ENCODE measurements around the gene NUTM2G. TPM values are rescaled to one million over a fixed set of nuclear protein-coding genes. Genes with fewer than 3 reads are reported as not detected.
"Not testable (repeated sequence)": the region's sequence is repeated elsewhere in the genome, so short reads cannot be mapped to it uniquely, and the experiment has no call there.

Gene NUTM2G, protein sequence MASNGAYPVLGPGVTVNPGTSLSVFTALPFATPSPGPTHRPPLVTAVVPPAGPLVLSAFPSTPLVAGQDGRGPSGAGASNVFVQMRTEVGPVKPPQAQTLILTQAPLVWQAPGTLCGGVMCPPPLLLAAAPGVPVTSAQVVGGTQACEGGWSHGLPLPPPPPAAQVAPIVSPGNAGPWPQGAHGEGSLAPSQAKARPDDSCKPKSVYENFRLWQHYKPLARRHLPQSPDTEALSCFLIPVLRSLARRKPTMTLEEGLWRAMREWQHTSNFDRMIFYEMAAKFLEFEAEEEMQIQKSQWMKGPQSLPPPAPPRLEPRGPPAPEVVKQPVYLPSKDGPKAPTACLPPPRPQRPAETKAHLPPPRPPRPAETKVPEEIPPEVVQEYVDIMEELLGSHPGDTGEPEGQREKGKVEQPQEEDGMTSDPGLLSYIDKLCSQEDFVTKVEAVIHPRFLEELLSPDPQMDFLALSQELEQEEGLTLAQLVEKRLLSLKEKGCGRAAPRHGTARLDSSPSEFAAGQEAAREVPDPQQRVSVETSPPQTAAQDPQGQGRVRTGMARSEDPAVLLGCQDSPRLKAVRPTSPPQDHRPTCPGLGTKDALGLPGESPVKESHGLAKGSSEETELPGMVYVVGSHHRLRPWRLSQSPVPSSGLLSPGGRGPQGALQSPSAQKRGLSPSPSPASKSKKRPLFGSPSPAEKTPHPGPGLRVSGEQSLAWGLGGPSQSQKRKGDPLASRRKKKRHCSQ
- not detected for total RNA-seq

- H3K36me3 ChIP-seq; H3K4me3 ChIP-seq; H3K27me3 ChIP-seq; DNase-seq (ENCODE audit: extremely low spot score in 2 of 2); H3K4me1 ChIP-seq; H3K9me3 ChIP-seq; H3K27ac ChIP-seq; intact Hi-C loops (cut with DNase I): not testable (repeated sequence)
Measured at GRCh38 chr9:96928543-96928942, at the start of gene NUTM2G. TSS of gene NUTM2G (plus strand) at chr9:96928843. CDS start at chr9:96929025, 182 bp downstream.

- no peaks in the 10 kb centered on the region for H3K9me3 ChIP-seq
- TF ChIP-seq, protein P1, sequence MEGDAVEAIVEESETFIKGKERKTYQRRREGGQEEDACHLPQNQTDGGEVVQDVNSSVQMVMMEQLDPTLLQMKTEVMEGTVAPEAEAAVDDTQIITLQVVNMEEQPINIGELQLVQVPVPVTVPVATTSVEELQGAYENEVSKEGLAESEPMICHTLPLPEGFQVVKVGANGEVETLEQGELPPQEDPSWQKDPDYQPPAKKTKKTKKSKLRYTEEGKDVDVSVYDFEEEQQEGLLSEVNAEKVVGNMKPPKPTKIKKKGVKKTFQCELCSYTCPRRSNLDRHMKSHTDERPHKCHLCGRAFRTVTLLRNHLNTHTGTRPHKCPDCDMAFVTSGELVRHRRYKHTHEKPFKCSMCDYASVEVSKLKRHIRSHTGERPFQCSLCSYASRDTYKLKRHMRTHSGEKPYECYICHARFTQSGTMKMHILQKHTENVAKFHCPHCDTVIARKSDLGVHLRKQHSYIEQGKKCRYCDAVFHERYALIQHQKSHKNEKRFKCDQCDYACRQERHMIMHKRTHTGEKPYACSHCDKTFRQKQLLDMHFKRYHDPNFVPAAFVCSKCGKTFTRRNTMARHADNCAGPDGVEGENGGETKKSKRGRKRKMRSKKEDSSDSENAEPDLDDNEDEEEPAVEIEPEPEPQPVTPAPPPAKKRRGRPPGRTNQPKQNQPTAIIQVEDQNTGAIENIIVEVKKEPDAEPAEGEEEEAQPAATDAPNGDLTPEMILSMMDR (IDR thresholded peaks at IDR 0.05) = no peak
- TF ChIP-seq POLR2A (IDR thresholded peaks at IDR 0.05) = no peak
- no peak for TF ChIP-seq POLR2AphosphoS5 (IDR thresholded peaks at IDR 0.05; ENCODE audit: insufficient read depth in 1 of 2, low read depth in 1 of 2)
Measured at GRCh38 chr9:96883922-96884321, 44.7 kb upstream of the NUTM2G start.

GRCh38 chr9:96884443-96884842, 44.2 kb upstream of the NUTM2G start:
- no peak overlapping the region for H3K27ac ChIP-seq
- H3K4me1 ChIP-seq = no peaks in the 10 kb centered on the region
- H3K9me3 ChIP-seq = no peaks in the 10 kb centered on the region
- H3K36me3 ChIP-seq = no peaks in the 10 kb centered on the region
- no peak overlapping the region for H3K4me3 ChIP-seq
- intact Hi-C loops (cut with DNase I) = no loop called here
- TF ChIP-seq POLR2AphosphoS5 (IDR thresholded peaks at IDR 0.05; ENCODE audit: insufficient read depth in 1 of 2, low read depth in 1 of 2) (no peak), POLR2A (IDR thresholded peaks at IDR 0.05) (no peak)
- TF ChIP-seq, protein P1 (IDR thresholded peaks at IDR 0.05) = no peak
- no peak for DNase-seq (ENCODE audit: extremely low spot score in 2 of 2)
- no peaks in the 10 kb centered on the region for H3K27me3 ChIP-seq

More at GRCh38 chr9:96883922-96884321, 44.7 kb upstream of the NUTM2G start:
- Histone ChIP-seq H3K27me3 (no peaks in the 10 kb centered on the region), H3K4me3 (no peak overlapping the region), H3K27ac (no peak overlapping the region), H3K36me3 (no peaks in the 10 kb centered on the region), H3K4me1 (no peaks in the 10 kb centered on the region)
- intact Hi-C loops (cut with DNase I) = no loop called here
- DNase-seq (ENCODE audit: extremely low spot score in 2 of 2) = no peak

DNA sequence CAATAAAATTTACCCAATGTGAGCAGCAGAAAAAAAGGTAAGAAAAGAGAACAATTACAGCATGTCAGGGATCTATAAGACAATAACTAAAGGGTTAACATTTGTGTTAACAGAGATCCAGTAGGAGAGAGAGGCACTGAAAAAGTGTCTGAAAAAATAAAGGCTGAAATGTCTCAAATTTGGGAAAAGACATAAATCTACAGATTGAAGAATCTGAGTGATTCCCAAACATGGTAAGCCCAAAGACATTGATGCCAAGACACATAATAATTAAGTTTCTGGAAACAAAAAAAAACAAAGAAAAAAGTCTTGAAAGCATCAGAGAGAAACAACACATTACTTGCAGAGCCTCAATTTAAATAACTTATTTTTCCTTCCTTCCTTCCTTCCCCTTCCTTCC, 43.2 kb upstream of the NUTM2G start:
- Histone ChIP-seq H3K27me3 (no peaks in the 10 kb centered on the region), H3K36me3 (no peaks in the 10 kb centered on the region), H3K4me1 (no peaks in the 10 kb centered on the region), H3K4me3 (no peak overlapping the region), H3K9me3 (no peaks in the 10 kb centered on the region), H3K27ac (no peak overlapping the region)
- intact Hi-C loops (cut with DNase I) = no loop called here
- no peak for DNase-seq (ENCODE audit: extremely low spot score in 2 of 2)
- TF ChIP-seq, protein P1 (IDR thresholded peaks at IDR 0.05) = no peak
- TF ChIP-seq POLR2A (IDR thresholded peaks at IDR 0.05) (no peak), POLR2AphosphoS5 (IDR thresholded peaks at IDR 0.05; ENCODE audit: insufficient read depth in 1 of 2, low read depth in 1 of 2) (no peak)

DNA sequence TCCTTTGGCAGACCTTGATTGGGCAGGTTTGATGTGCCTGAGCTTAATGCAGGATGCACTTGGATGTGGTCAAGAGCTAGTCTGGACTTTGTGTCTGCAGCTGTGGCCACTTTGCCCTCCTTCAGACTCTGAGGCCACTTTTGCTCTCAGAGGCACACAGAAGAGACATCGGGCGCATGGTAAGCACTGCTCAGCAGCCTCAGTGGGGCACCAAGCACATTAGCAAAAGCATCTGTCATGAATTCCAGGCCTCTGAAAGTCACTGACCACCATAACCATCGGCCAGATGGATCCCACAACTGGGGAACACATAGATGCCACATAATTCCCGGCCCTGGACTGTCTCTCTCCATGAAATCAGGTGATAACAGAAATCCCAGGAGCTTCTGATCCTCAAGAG, 40.1 kb upstream of the NUTM2G start:
- Histone ChIP-seq H3K9me3 (no peaks in the 10 kb centered on the region), H3K27ac (no peak overlapping the region), H3K27me3 (no peaks in the 10 kb centered on the region), H3K36me3 (peaks cover 0 to 5% of the 10 kb centered on the region in 2 donors), H3K4me1 (no peaks in the 10 kb centered on the region), H3K4me3 (no peak overlapping the region)
- intact Hi-C loops (cut with DNase I) = no loop called here
- DNase-seq (ENCODE audit: extremely low spot score in 2 of 2) = no peak
- TF ChIP-seq, protein P1 (IDR thresholded peaks at IDR 0.05) = no peak
- TF ChIP-seq POLR2A (IDR thresholded peaks at IDR 0.05) = no peak
- no peak for TF ChIP-seq POLR2AphosphoS5 (IDR thresholded peaks at IDR 0.05; ENCODE audit: insufficient read depth in 1 of 2, low read depth in 1 of 2)

Measured in vagina (tissue), 2 donors.